Immature natural killer cell (primary cell): ENCODE data around the gene SHROOM3. TPM values are rescaled to one million over a fixed set of nuclear protein-coding genes. Genes with fewer than 3 reads are reported as not detected.
"Not testable (repeated sequence)": the region's sequence is repeated elsewhere in the genome, so short reads cannot be mapped to it uniquely, and the experiment has no call there.

Experiments used
- DNase-seq, 3 donors: peaks; one replicate each; pipeline ENCODE4 v3.0.0; 2022; ENCODE audit warnings: mixed read lengths in 1 of 3
- H3K27ac Mint-ChIP-seq, 6 donors: one replicate each; pipeline ENCODE4 v1.8.0; 2020; ENCODE audit warnings: mixed read lengths in 6 of 6, mild to moderate bottlenecking in 5 of 6, inconsistent platforms in 4 of 6, moderate library complexity in 3 of 6
- H3K27me3 Mint-ChIP-seq, 3 donors: one replicate each; pipeline ENCODE4 v1.8.0; 2020 to 2021; ENCODE audit warnings: low read depth in 3 of 3, mild to moderate bottlenecking in 3 of 3, mixed read lengths in 3 of 3, moderate library complexity in 3 of 3, inconsistent platforms in 1 of 3
- H3K36me3 Mint-ChIP-seq, 3 donors: one replicate each; pipeline ENCODE4 v1.8.0; 2020; ENCODE audit warnings: mixed read lengths in 3 of 3, inconsistent platforms in 2 of 3, mild to moderate bottlenecking in 2 of 3
- H3K4me1 Mint-ChIP-seq, 2 donors: one replicate each; pipeline ENCODE4 v1.8.0; 2020; ENCODE audit warnings: inconsistent platforms in 2 of 2, mild to moderate bottlenecking in 2 of 2, mixed read lengths in 2 of 2, moderate library complexity in 1 of 2
- H3K4me3 Mint-ChIP-seq, 5 donors: one replicate each; pipeline ENCODE4 v1.8.0; 2020; ENCODE audit warnings: mild to moderate bottlenecking in 5 of 5, mixed read lengths in 5 of 5, inconsistent platforms in 3 of 5, moderate library complexity in 3 of 5
- H3K9me3 Mint-ChIP-seq, 6 donors: one replicate each; pipeline ENCODE4 v1.8.0; 2020; ENCODE audit warnings: mild to moderate bottlenecking in 6 of 6, mixed read lengths in 6 of 6, inconsistent platforms in 4 of 6, moderate library complexity in 3 of 6
- polyA plus RNA-seq, 3 donors: library from polyadenylated mRNA; unstranded; fragments of 300-500 nt; fragmentation: Illumina TruSeq; gene quantifications; one replicate each; pipeline ENCODE4 v1.2.3, GENCODE V29; 2021

Gene SHROOM3
- polyA plus RNA-seq, 3 donors from 2014 or later, result not detected

DNA sequence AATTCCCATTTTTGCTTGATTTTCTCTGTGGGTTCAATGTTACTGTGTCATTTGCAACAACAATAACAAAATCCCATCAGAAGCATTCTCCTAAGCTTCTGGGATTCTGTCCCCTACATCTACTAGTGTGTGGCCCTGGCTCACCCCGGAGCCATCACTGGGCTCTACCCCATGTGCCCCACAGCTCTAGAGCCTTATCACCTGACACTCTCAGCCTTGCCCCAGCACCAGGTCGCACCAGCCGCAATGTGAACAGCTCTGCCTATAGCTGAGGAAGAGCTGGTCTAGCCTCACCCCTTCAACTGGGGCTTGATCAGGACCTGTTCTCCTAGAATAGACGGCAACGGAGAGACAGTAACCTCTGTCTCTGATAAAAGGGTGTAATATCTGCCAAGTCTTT lies 161.7 kb downstream of the SHROOM3 start:
- Mint-ChIP-seq H3K36me3 (no peaks in the 10 kb centered on the region), H3K27me3 (peaks cover 2 to 6% (median 5%) of the 10 kb centered on the region in 3 donors), H3K27ac (no peak overlapping the region), H3K9me3 (no peaks in the 10 kb centered on the region), H3K4me1 (no peaks in the 10 kb centered on the region), H3K4me3 (no peak overlapping the region)
- no peak for DNase-seq

DNA sequence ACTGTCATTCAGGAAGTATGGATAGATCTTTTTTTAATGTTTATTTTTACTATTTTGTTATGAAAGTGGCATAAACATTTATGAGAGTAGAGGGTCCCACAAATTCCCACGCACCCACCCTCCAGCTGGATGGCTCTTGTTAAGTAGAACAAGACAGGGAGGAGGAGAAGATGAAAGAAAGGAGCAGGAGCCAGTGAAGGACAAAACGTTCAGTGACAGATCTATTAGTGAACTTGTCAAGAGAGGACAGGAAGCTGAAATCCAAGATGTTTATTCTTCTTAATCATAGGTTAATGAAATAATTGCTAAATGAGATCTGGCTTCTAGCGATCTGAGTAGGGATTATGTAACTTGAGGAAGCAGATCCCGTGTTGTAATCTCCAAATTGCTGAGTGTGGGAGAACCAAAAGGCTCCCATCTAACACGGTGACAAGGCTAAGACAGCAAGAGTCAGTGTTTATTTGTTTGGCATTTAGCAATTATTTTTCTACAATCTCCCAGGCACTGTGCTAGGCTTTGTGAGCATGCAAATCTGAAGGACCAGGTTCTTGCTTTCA lies 162.5 kb downstream of the SHROOM3 start:
- H3K4me3 Mint-ChIP-seq, result no peak overlapping the region
- H3K27me3 Mint-ChIP-seq, result peaks cover 2 to 6% (median 5%) of the 10 kb centered on the region in 3 donors
- H3K36me3 Mint-ChIP-seq, result no peaks in the 10 kb centered on the region
- no peaks in the 10 kb centered on the region for H3K9me3 Mint-ChIP-seq
- H3K27ac Mint-ChIP-seq, result no peak overlapping the region
- no peak for DNase-seq
- no peaks in the 10 kb centered on the region for H3K4me1 Mint-ChIP-seq

- Mint-ChIP-seq H3K9me3 (no peaks in the 10 kb centered on the region), H3K4me1 (no peaks in the 10 kb centered on the region), H3K36me3 (no peaks in the 10 kb centered on the region), H3K27me3 (peaks cover 6 to 9% (median 6%) of the 10 kb centered on the region in 3 donors), H3K4me3 (no peak overlapping the region), H3K27ac (no peak overlapping the region)
- DNase-seq, result no peak
Measured at GRCh38 chr4:76600447-76600846, 165.4 kb downstream of the SHROOM3 start.

GRCh38 chr4:76601791-76602190 lies 166.8 kb downstream of the SHROOM3 start:
- Mint-ChIP-seq H3K27ac (no peak overlapping the region), H3K27me3 (peaks cover 5 to 6% (median 6%) of the 10 kb centered on the region in 3 donors), H3K9me3 (no peaks in the 10 kb centered on the region), H3K4me3 (no peak overlapping the region), H3K36me3 (no peaks in the 10 kb centered on the region), H3K4me1 (no peaks in the 10 kb centered on the region)
- no peak for DNase-seq

DNA sequence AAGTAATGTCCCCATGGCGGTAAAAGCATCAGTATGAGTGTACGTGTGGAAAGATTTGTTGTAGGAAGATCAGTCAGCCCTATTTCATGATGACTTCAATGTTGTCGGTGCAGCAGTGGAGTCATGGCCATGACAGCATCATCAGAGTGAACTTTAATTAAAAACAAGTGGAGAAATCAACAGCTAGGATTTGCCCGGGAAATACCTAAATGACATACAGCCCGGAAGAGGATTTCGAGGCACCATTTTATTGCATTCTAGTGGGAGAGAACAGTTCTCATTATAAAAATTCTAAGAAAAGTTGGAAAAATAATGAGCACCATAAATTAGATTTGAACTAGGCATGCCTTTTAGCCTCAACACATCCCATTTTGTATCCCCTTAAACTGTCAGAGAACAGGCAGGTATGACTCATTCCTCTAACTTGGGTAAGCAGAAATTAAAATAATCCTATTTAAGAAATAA lies 170.1 kb downstream of the SHROOM3 start:
- Mint-ChIP-seq H3K9me3 (no peaks in the 10 kb centered on the region), H3K27me3 (peaks cover 4 to 5% (median 4%) of the 10 kb centered on the region in 3 donors), H3K27ac (no peak overlapping the region), H3K36me3 (no peaks in the 10 kb centered on the region), H3K4me3 (no peak overlapping the region), H3K4me1 (no peaks in the 10 kb centered on the region)
- DNase-seq, result no peak

DNA sequence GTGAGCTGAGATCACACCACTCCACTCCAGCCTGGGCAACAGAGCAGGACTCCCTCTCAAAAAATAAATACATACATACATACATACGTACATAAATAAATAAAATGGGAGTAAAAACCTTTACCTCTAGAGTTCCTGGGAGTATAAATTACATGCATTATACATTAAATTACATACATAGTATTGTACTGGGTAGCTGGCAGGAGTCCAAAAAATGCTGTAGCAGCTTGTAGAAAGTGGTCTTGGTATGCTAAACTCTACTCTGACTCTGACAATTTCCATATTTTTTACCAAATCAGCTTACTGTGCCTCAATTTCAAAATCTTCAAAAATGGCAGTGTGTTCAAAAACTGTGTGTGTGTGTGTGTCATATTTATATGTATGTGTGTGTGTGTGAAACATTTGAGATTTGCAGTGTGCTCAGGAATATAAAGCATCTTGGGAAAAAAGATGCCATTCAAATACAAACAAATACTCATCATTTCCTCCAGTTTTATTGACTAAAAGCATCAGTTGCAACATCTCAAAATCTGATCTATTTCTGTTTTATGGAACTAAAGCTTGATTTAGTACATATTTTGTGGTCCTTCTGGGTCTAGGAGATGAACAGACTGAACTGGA lies 171.7 kb downstream of the SHROOM3 start:
- Mint-ChIP-seq H3K27ac (no peak overlapping the region), H3K4me3 (no peak overlapping the region), H3K27me3 (peaks cover 0 to 4% (median 4%) of the 10 kb centered on the region in 3 donors), H3K9me3 (no peaks in the 10 kb centered on the region), H3K4me1 (no peaks in the 10 kb centered on the region), H3K36me3 (no peaks in the 10 kb centered on the region)
- DNase-seq, result no peak

DNA sequence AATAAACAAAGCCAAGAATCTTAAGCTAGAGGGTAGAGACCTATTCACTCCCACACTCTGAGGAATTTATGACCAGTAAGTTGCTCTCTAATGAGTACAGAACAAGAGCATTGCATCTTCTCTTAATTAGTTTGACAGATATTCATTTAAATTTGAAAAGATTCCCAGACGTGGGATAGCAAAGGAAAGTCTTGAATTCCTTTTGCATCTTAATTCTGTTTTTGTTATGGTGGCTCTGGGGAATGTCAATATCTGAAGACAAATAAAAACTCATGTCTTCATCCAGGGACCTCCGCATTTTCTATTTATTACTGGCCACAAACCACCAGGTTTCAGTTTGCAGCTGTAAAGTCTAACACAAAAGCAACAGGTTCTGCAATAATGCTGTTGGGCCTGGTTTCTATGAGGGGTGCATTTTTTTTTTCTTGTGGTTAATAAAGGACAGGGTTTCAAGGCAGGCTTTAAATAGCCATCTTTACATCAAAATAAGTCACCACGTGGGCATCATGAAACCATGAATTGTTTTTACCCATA lies 172.3 kb downstream of the SHROOM3 start:
- Mint-ChIP-seq H3K27ac (no peak overlapping the region), H3K9me3 (no peaks in the 10 kb centered on the region), H3K4me1 (no peaks in the 10 kb centered on the region), H3K27me3 (peaks cover 0 to 7% (median 3%) of the 10 kb centered on the region in 3 donors), H3K36me3 (no peaks in the 10 kb centered on the region), H3K4me3 (no peak overlapping the region)
- no peak for DNase-seq

- Mint-ChIP-seq H3K36me3 (no peaks in the 10 kb centered on the region), H3K27ac (no peak overlapping the region), H3K9me3 (no peaks in the 10 kb centered on the region), H3K4me3 (no peak overlapping the region), H3K4me1 (no peaks in the 10 kb centered on the region), H3K27me3 (peaks cover 0 to 7% (median 3%) of the 10 kb centered on the region in 3 donors)
- no peak for DNase-seq
Measured at GRCh38 chr4:76607846-76608245, 172.8 kb downstream of the SHROOM3 start.

DNA sequence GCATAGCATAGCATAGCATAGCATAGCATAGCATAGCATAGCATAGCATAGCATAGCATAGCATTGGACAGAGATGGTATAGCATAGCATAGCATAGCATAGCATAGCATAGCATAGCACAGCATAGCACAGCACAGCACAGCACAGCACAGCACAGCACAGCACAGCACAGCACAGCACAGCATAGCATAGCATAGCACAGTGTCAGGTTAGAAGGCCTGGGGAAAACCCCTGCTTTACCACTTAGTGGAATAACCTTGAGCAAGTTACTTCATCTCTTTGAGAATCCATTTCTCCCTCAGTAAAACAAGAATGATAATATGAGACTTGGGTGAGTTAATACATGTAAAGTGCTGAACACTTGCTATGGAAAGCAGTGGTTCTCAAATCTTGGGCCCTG lies 173.5 kb downstream of the SHROOM3 start:
- not testable (repeated sequence) for H3K4me1 Mint-ChIP-seq, H3K27ac Mint-ChIP-seq, DNase-seq, H3K9me3 Mint-ChIP-seq, H3K27me3 Mint-ChIP-seq, H3K4me3 Mint-ChIP-seq, H3K36me3 Mint-ChIP-seq

DNA sequence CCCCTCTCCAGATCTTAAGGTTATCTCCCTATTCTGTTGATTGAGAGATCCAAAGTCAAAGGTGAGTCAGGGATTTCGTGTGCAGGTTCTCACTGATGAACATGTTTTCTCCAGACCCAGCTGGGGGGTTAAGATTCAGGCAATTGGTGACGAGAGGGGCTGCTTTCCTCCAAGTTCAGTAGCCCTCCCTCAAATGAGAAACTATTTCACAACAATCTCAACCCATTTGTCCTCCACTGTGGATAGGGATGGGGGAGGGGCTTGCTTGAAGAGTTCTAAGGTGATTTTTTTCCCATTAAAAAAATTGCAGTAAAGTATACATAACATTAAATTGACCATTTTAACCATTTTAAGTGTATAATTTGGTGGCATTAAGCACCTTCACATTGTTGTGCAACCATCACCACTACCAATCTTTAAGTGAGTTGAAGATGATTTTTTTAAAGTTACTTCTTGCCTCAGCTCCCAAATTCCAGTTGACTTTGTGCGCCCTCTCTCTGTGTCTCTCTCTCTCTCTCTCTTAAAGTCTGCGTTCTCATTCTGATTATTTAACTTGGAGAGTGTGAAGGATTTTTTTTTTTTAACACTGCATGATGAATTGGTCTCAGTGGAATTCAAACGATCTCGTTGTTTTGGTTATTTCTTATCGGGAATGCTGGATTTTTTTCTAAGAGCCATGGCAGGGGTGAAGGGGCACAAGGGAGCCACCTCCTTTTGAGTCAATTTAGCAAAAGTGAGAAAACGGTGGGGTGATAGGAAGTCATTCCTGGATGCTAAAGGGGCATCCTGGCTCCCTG lies 175.9 kb downstream of the SHROOM3 start:
- Mint-ChIP-seq H3K9me3 (no peaks in the 10 kb centered on the region), H3K27me3 (peaks cover 0 to 7% (median 3%) of the 10 kb centered on the region in 3 donors), H3K4me1 (no peaks in the 10 kb centered on the region)

GRCh38 chr4:76611616-76612207 lies 176.7 kb downstream of the SHROOM3 start:
- DNase-seq, result no peak
- no peaks in the 10 kb centered on the region for H3K4me1 Mint-ChIP-seq
- no peaks in the 10 kb centered on the region for H3K36me3 Mint-ChIP-seq
- no peak overlapping the region for H3K4me3 Mint-ChIP-seq
- peaks cover 0 to 7% (median 3%) of the 10 kb centered on the region in 3 donors for H3K27me3 Mint-ChIP-seq
- H3K27ac Mint-ChIP-seq, result no peak overlapping the region
- no peaks in the 10 kb centered on the region for H3K9me3 Mint-ChIP-seq

More for the DNA sequence above, 175.9 kb downstream of the SHROOM3 start:
- H3K4me3 Mint-ChIP-seq, result no peak overlapping the region
- no peak for DNase-seq
- H3K36me3 Mint-ChIP-seq, result no peaks in the 10 kb centered on the region
- no peak overlapping the region for H3K27ac Mint-ChIP-seq

- H3K4me1 Mint-ChIP-seq, result no peaks in the 10 kb centered on the region
- H3K4me3 Mint-ChIP-seq, result no peak overlapping the region
- H3K27me3 Mint-ChIP-seq, result peaks cover 0 to 7% (median 3%) of the 10 kb centered on the region in 3 donors
- no peaks in the 10 kb centered on the region for H3K36me3 Mint-ChIP-seq
- H3K9me3 Mint-ChIP-seq, result peaks cover 0 to 4% (median 0%) of the 10 kb centered on the region in 6 donors
- no peak for DNase-seq
- H3K27ac Mint-ChIP-seq, result no peak overlapping the region
Measured at GRCh38 chr4:76614589-76614988, 179.6 kb downstream of the SHROOM3 start.

- Mint-ChIP-seq H3K9me3 (peaks cover 0 to 4% (median 0%) of the 10 kb centered on the region in 6 donors), H3K27me3 (peaks cover 0 to 11% (median 3%) of the 10 kb centered on the region in 3 donors), H3K4me3 (no peak overlapping the region), H3K36me3 (no peaks in the 10 kb centered on the region), H3K27ac (no peak overlapping the region), H3K4me1 (no peaks in the 10 kb centered on the region)
- DNase-seq, result no peak
Measured at GRCh38 chr4:76615999-76616398, 181.0 kb downstream of the SHROOM3 start.

DNA sequence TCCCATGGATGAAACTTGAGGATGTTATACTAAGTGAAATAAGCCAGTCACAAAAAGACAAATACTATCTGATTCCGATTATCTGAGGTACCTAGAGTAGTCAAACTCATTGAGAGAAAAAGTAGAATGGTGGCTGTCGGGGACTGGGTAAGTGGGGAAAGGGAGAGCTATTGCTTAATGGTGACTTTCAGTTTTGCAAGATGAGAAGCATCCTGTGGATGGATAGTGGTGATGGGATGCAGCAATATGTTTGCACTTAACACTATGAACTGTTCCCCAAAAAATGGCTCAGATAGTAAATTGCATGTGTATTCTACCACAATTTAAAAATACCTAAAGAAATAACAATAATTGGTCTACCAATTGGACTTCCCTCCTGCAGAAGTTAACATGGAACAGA lies 181.5 kb downstream of the SHROOM3 start:
- Mint-ChIP-seq H3K27me3 (peaks cover 0 to 11% (median 3%) of the 10 kb centered on the region in 3 donors), H3K27ac (no peak overlapping the region)

More for the DNA sequence above, 181.5 kb downstream of the SHROOM3 start:
- H3K9me3 Mint-ChIP-seq, result peaks cover 0 to 4% (median 0%) of the 10 kb centered on the region in 6 donors
- H3K4me1 Mint-ChIP-seq, result no peaks in the 10 kb centered on the region
- H3K36me3 Mint-ChIP-seq, result no peaks in the 10 kb centered on the region
- no peak overlapping the region for H3K4me3 Mint-ChIP-seq
- no peak for DNase-seq
